PC-9 (cell line): ENCODE data around the gene HMGN4.

Source experiments
- CTCF ChIP-seq: fragments of 200-600 bp; sonication (generic); conservative IDR thresholded peaks from 2 replicates; pipeline ENCODE4 v1.6.1; 2017; ENCODE audit warnings: mixed run types, antibody characterized with exemption, mild to moderate bottlenecking, moderate library complexity
- EZH2 ChIP-seq: fragments of 200-600 bp; sonication (generic); IDR thresholded peaks from 2 replicates; pipeline ENCODE4 v1.8.0; 2017; ENCODE audit warnings: antibody characterized with exemption, low read depth

- no peak for TF ChIP-seq CTCF
- TF ChIP-seq EZH2 = no peak
Measured at GRCh38 chr6:26516481-26517427, 21.4 kb upstream of the HMGN4 start.
